Gastroesophageal sphincter (tissue), 4 donors: ENCODE results near the gene THBS2. TPM values are rescaled to one million over a fixed set of nuclear protein-coding genes. Genes with fewer than 3 reads are reported as not detected.

ENCODE experiments used
- ATAC-seq: fragments of 150-250 bp; one replicate; pipeline ENCODE4 v1.9.1; 2016; ENCODE audit warnings: mild to moderate bottlenecking, moderate library complexity
- H3K27ac ChIP-seq, 4 donors: fragments of 200-600 bp; sonication (generic) in 3 of 4; 1 replicate in 3 of 4; 2 replicates in 1 of 4; pipeline ENCODE4 v1.5.1; 2016 to 2019
- H3K27me3 ChIP-seq: fragments of 200-600 bp; sonication (generic); one replicate; pipeline ENCODE4 v1.5.1; 2019
- H3K36me3 ChIP-seq, 2 donors: fragments of 200-600 bp; sonication (generic); one replicate each; pipeline ENCODE4 v1.5.1; 2019; ENCODE audit warnings: control low read depth in 1 of 2
- H3K4me1 ChIP-seq, 3 donors: fragments of 200-600 bp; sonication (generic); 1 replicate in 2 of 3; 2 replicates in 1 of 3; pipeline ENCODE4 v1.5.1; 2016 to 2019; ENCODE audit warnings: control low read depth in 2 of 3
- H3K4me3 ChIP-seq, 2 donors: fragments of 200-600 bp; sonication (generic); one replicate each; pipeline ENCODE4 v1.5.1; 2019; ENCODE audit warnings: mild to moderate bottlenecking in 1 of 2, moderate library complexity in 1 of 2
- H3K9me3 ChIP-seq, 3 donors: fragments of 200-600 bp; sonication (generic); one replicate each; pipeline ENCODE4 v1.5.1; 2017 to 2019; ENCODE audit warnings: control low read depth in 2 of 3
- EP300 ChIP-seq: sonication (generic); formaldehyde crosslinking; IDR thresholded peaks from one replicate; pipeline ENCODE4 v1.6.1; 2017; ENCODE audit warnings: antibody characterized with exemption, mild to moderate bottlenecking
- POLR2A ChIP-seq, 2 donors: fragments of 450-650 bp; IDR thresholded peaks; one replicate each; pipeline ENCODE4 v1.6.1; 2017; ENCODE audit warnings: antibody characterized with exemption in 2 of 2, mild to moderate bottlenecking in 2 of 2, moderate library complexity in 1 of 2
- POLR2AphosphoS5 ChIP-seq: sonication (generic); formaldehyde crosslinking; IDR thresholded peaks from one replicate; pipeline ENCODE4 v1.6.1; 2017; ENCODE audit warnings: antibody characterized with exemption
- WGBS, 2 donors: methylation state at CpG; one replicate each; pipeline ENCODE4 v1.1.5; 2018; ENCODE audit warnings: low coverage in 1 of 2; 5-methylcytosine and 5-hydroxymethylcytosine counted together
- total RNA-seq, 4 donors: library from RNA; depleted of rRNA; stranded (reverse); fragments of >200 nt; gene quantifications; one replicate each; pipeline ENCODE4 v1.1.0, GENCODE V29; 2016
- TF ChIP-seq, protein P1 (sequence below), 4 experiments: fragments of 200-600 bp in 2 of 4; fragments of 450-650 bp in 2 of 4; sonication (generic) in 1 of 4; IDR thresholded peaks; one replicate each; pipeline ENCODE4 v1.5.1; 2017 to 2019; ENCODE audit warnings: antibody characterized with exemption in 4 of 4, mild to moderate bottlenecking in 2 of 4, moderate library complexity in 2 of 4

The THBS2 gene
- total RNA-seq, 4 donors from 2014 or later: 21.5 to 41.9 (median 35.7) TPM

DNA sequence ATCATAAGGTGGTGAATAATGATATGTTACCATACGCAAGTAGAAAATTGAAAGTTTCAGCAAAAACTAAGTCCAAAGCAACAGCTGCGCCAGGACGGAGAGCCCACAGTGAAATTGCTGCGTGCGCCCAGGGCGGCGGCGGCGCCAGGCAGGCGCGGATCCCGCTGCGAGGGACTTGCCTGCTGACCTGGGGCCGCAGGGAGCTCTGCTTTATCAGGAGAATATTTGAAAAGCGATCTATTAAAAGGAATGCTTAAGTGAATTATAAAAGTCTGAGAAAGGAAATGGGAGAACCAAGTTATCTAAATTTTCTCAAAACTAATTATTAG lies 85.4 kb downstream of the THBS2 start:
- Histone ChIP-seq H3K27ac (no peak overlapping the region), H3K27me3 (no peaks in the 10 kb centered on the region), H3K4me3 (no peak overlapping the region), H3K4me1 (peaks cover 0 to 13% (median 0%) of the 10 kb centered on the region in 3 donors), H3K36me3 (no peaks in the 10 kb centered on the region), H3K9me3 (no peaks in the 10 kb centered on the region)
- ATAC-seq: no peak
- WGBS, 2 donors: 80 to 96% methylated on average over 1 to 13 of the region's 15 CpGs
- no peak for TF ChIP-seq POLR2A (IDR thresholded peaks at IDR 0.05)
- no peak for TF ChIP-seq POLR2AphosphoS5
- no peak for TF ChIP-seq EP300
- TF ChIP-seq, protein P1, sequence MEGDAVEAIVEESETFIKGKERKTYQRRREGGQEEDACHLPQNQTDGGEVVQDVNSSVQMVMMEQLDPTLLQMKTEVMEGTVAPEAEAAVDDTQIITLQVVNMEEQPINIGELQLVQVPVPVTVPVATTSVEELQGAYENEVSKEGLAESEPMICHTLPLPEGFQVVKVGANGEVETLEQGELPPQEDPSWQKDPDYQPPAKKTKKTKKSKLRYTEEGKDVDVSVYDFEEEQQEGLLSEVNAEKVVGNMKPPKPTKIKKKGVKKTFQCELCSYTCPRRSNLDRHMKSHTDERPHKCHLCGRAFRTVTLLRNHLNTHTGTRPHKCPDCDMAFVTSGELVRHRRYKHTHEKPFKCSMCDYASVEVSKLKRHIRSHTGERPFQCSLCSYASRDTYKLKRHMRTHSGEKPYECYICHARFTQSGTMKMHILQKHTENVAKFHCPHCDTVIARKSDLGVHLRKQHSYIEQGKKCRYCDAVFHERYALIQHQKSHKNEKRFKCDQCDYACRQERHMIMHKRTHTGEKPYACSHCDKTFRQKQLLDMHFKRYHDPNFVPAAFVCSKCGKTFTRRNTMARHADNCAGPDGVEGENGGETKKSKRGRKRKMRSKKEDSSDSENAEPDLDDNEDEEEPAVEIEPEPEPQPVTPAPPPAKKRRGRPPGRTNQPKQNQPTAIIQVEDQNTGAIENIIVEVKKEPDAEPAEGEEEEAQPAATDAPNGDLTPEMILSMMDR (IDR thresholded peaks at IDR 0.05): no peak

GRCh38 chr6:169167581-169168301 lies 85.9 kb downstream of the THBS2 start:
- 64 to 91% methylated on average over 3 to 10 of the region's 37 CpGs for WGBS, 2 donors
- Histone ChIP-seq H3K9me3 (no peaks in the 10 kb centered on the region), H3K4me1 (peaks cover 0 to 8% (median 2%) of the 10 kb centered on the region in 3 donors), H3K27ac (no peak overlapping the region), H3K4me3 (no peak overlapping the region), H3K36me3 (no peaks in the 10 kb centered on the region), H3K27me3 (no peaks in the 10 kb centered on the region)
- no peak for ATAC-seq
- no peak for TF ChIP-seq POLR2AphosphoS5
- TF ChIP-seq EP300: no peak
- TF ChIP-seq, protein P1 (IDR thresholded peaks at IDR 0.05): no peak
- TF ChIP-seq POLR2A (IDR thresholded peaks at IDR 0.05): no peak

GRCh38 chr6:169166896-169167580 lies 86.6 kb downstream of the THBS2 start:
- 60% methylated on average over 1 of the region's 40 CpGs; no CpG with 5 or more reads in 1 of the 2 donors for WGBS, 2 donors
- Histone ChIP-seq H3K27me3 (no peaks in the 10 kb centered on the region), H3K4me3 (no peak overlapping the region), H3K27ac (no peak overlapping the region), H3K36me3 (no peaks in the 10 kb centered on the region), H3K9me3 (no peaks in the 10 kb centered on the region), H3K4me1 (peaks cover 0 to 4% (median 2%) of the 10 kb centered on the region in 3 donors)
- no peak for ATAC-seq
- TF ChIP-seq POLR2AphosphoS5: no peak
- no peak for TF ChIP-seq POLR2A (IDR thresholded peaks at IDR 0.05)
- TF ChIP-seq EP300: no peak
